HG03097 (cell line): Measurements from ENCODE around the gene ODAM.
"Not testable (repeated sequence)": the region's sequence is repeated elsewhere in the genome, so short reads cannot be mapped to it uniquely, and the experiment has no call there.

Experiments used
- ATAC-seq: cut with Tn5 transposase; IDR thresholded peaks from one replicate; pipeline ENCODE4 v1.9.1; 2021; ENCODE audit not compliant: unreplicated experiment, low FRiP score

ODAM gene

GRCh38 chr4:70195425-70195824, at the start of gene ODAM:
Gene ODAM, plus strand, starts transcription at chr4:70195725. Its CDS starts 819 bp downstream, at chr4:70196544.
- ATAC-seq = no peak

GRCh38 chr4:70151271-70151670, 44.3 kb upstream of the ODAM start:
- ATAC-seq = no peak

GRCh38 chr4:70152088-70152487, 43.4 kb upstream of the ODAM start:
- ATAC-seq = no peak

- no peak for ATAC-seq
Measured at GRCh38 chr4:70153937-70154336, 41.6 kb upstream of the ODAM start, which contains the start of gene PRR27. Gene PRR27, plus strand, starts transcription at chr4:70154237. Its CDS starts 139 bp downstream, at chr4:70154376.

GRCh38 chr4:70158576-70158975, 36.9 kb upstream of the ODAM start:
- ATAC-seq = no peak

GRCh38 chr4:70177090-70177489, 18.4 kb upstream of the ODAM start:
- ATAC-seq = no peak

GRCh38 chr4:70178075-70178660, 17.4 kb upstream of the ODAM start:
- no peak for ATAC-seq

- ATAC-seq = no peak
Measured at GRCh38 chr4:70179811-70180210, 15.7 kb upstream of the ODAM start.

GRCh38 chr4:70181864-70182263, 13.7 kb upstream of the ODAM start:
- ATAC-seq = no peak

GRCh38 chr4:70182517-70183167, 12.9 kb upstream of the ODAM start:
- no peak for ATAC-seq

GRCh38 chr4:70183168-70183939, 12.2 kb upstream of the ODAM start:
- ATAC-seq = peak; percentile 73

- no peak for ATAC-seq
Measured at GRCh38 chr4:70183940-70184246, 11.6 kb upstream of the ODAM start.

- no peak for ATAC-seq
Measured at GRCh38 chr4:70187216-70187615, 8.3 kb upstream of the ODAM start.

GRCh38 chr4:70190579-70190978, 4.9 kb upstream of the ODAM start:
- ATAC-seq = no peak

- ATAC-seq = no peak
Measured at GRCh38 chr4:70191647-70192046, 3.9 kb upstream of the ODAM start.

- ATAC-seq = no peak
Measured at GRCh38 chr4:70192895-70193294, 2.6 kb upstream of the ODAM start.

GRCh38 chr4:70196857-70197256, 1.3 kb downstream of the ODAM start:
- ATAC-seq = no peak

GRCh38 chr4:70197842-70198241, 2.3 kb downstream of the ODAM start:
- ATAC-seq = no peak

- ATAC-seq = no peak
Measured at GRCh38 chr4:70203601-70204000, 8.1 kb downstream of the ODAM start.

GRCh38 chr4:70212752-70213151, 17.2 kb downstream of the ODAM start:
- not testable (repeated sequence) for ATAC-seq

- ATAC-seq = not testable (repeated sequence)
Measured at GRCh38 chr4:70216109-70216508, 20.6 kb downstream of the ODAM start.

- ATAC-seq = not testable (repeated sequence)
Measured at GRCh38 chr4:70216550-70216949, 21.0 kb downstream of the ODAM start.
